ENCODE data around the gene ABR.

Gene ABR

DNA sequence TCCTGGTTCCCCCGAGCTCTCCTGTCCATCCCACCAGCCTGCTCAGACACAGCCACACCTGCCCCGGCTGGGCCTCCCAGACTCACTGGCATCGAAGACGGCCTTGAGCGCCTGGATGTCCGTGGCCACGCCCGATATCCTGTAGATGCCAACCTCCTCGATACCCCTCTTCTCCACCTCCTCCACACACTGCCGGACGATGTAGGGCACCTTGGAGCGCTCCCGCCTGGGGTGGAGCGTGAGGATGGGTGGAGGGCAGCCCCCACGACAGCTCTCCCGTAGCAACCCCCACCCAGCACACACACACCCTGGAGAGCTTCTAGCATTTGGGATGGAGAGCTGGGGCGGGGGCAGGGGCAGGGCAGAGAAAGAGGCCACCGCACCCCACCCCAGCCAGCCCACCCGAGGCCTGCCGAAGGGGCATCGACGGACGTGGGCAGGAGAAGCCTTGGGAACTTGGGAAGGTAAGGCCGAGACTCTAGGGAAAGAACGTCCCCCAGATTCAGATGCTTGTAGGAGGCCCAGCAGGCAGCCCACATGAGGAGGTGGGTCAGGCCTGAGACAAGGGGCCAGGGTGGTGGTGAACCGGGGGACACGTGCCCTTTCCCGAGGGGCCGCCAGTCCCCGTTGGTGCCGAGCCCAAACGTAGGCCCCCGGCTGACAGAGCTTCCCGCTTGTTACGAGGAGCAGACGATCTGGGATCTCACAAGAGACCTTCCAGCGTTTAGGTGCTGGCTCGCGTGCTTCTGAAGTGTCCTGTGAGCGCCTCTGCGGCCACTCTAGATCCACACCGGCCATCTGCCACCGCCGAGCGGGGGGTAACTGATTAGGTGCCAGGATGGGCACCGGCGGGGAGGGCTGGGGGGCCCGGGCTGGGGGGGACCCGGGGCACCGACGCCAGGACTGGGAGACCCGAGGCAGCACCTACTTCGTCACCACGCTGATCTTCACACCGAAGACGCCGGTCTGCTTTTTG lies 167.7 kb downstream of the ABR start:
- H3K4me1 Mint-ChIP-seq (ENCODE audit: low read depth), result no peaks in the 10 kb centered on the region
- peaks cover 98% of the 10 kb centered on the region for H3K36me3 Mint-ChIP-seq (ENCODE audit: low read depth)
- no peak overlapping the region for H3K4me3 Mint-ChIP-seq
- H3K27me3 Mint-ChIP-seq, result no peaks in the 10 kb centered on the region
- intact Hi-C loops (cut with micrococcal nuclease), result no loop called here
- H3K9me3 Mint-ChIP-seq, result no peaks in the 10 kb centered on the region
- no peak overlapping the region for H3K27ac Mint-ChIP-seq

DNA sequence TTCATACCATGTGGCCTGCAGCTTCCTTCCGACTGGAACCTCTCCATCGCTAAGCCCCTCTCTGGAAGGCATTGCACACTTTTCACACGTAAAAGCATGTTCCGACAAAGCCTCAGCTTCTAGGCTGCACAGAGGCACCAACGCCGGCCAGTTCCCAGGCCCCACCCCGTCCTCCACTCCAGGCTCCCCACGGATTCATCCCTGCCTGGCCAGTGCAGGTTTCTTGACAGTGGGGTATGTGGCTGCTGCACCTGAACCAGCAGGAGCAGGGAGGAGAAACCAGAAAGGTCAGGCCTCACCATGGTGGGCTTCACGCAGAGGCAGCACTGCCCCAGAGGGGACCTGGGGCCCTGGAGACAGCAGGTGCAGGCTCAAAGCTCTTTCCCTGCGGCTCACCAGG lies 168.6 kb downstream of the ABR start:
- H3K27me3 Mint-ChIP-seq, result no peaks in the 10 kb centered on the region
- H3K4me1 Mint-ChIP-seq (ENCODE audit: low read depth), result peaks cover 2% of the 10 kb centered on the region
- no peaks in the 10 kb centered on the region for H3K9me3 Mint-ChIP-seq
- no peak overlapping the region for H3K4me3 Mint-ChIP-seq
- intact Hi-C loops (cut with micrococcal nuclease), result no loop called here
- H3K27ac Mint-ChIP-seq, result no peak overlapping the region
- H3K36me3 Mint-ChIP-seq (ENCODE audit: low read depth), result peaks cover 96% of the 10 kb centered on the region

DNA sequence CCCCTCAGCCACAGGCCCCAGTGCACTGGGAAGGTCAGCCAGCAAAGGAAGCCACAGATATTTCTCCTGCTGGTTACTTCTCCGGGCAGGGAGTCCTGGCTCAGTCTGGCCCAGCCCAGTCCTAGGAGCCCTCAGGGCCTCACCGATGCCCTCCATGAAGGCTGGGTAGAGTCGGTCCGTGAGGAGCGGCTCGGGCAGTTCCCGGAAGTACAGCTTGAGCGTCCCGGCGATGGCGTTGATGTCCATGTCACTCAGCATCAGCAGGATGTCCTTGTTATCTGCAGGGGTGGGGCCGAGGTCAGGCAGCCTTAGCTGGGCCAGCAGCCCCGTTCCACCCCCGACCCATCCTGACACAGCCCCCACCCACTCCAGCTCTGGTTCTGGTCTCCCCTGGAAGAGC lies 169.2 kb downstream of the ABR start:
- Mint-ChIP-seq H3K27me3 (no peaks in the 10 kb centered on the region), H3K36me3 (ENCODE audit: low read depth) (peaks cover 96% of the 10 kb centered on the region), H3K4me1 (ENCODE audit: low read depth) (peaks cover 7% of the 10 kb centered on the region), H3K4me3 (no peak overlapping the region), H3K27ac (no peak overlapping the region), H3K9me3 (no peaks in the 10 kb centered on the region)
- intact Hi-C loops (cut with micrococcal nuclease), result no loop called here

DNA sequence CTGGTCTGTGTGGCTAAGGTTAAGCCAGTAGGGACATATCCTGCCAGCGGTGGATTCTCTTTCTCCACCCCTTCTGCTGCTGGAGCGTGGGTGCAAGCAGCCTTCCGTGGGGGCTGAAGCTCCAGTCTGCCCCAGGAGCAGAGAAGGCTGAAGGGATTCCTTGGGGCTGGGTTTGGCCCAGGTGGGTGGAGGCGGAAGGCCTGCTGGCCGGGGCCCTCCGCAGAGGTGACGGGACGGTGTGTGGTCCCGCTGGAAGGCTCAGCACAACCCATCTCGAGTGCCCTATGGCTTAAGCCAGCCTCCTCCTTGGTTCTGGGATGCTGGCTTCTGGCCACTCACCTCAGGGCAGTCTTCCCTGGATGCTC lies 169.7 kb downstream of the ABR start:
- intact Hi-C loops (cut with micrococcal nuclease), result no loop called here
- no peak overlapping the region for H3K27ac Mint-ChIP-seq
- no peaks in the 10 kb centered on the region for H3K9me3 Mint-ChIP-seq
- no peaks in the 10 kb centered on the region for H3K27me3 Mint-ChIP-seq
- H3K4me3 Mint-ChIP-seq, result no peak overlapping the region
- H3K4me1 Mint-ChIP-seq (ENCODE audit: low read depth), result peaks cover 13% of the 10 kb centered on the region
- H3K36me3 Mint-ChIP-seq (ENCODE audit: low read depth), result peaks cover 96% of the 10 kb centered on the region

DNA sequence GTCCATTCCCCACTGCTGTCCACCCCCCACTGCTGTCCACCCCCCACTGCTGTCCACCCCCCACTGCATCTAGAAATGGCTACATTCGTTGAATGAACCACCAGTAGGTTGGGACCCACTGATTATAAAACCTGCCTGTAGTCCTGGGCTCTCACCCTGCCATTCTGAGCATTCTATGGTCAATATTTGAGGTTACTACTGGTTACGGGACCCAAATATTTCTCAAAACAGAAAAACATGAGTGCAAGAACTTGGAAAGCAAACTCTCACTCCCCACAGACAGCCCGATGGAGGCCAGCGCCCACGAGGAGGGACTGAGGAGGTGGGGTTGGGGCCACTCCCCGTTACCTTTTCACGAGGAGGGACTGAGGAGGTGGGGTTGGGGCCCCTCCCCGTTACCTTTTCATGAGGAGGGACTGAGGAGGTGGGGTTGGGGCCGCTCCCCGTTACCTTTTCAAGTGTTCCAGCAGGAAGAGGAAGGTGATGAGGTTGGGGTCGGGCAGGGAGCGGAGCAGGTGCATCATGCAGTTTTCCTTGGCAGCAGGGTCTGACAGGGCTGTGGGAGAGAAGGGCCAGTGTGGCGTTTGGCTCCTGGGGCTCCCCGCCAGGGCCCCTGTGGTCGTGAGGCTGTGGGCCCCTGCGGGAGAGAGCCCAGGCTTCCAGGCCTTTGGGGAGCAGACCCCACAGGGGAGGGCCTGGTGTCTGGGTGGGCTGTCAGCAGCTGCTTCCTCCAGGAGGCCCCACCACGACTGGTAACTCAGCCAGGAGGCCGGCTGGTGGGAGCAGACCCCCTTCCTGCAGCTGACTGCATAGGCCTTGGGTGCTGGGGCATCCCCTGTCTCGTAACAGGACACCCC lies 170.3 kb downstream of the ABR start:
- Mint-ChIP-seq H3K27me3 (no peaks in the 10 kb centered on the region), H3K4me1 (ENCODE audit: low read depth) (peaks cover 17% of the 10 kb centered on the region), H3K4me3 (no peak overlapping the region), H3K36me3 (ENCODE audit: low read depth) (peaks cover 96% of the 10 kb centered on the region), H3K27ac (no peak overlapping the region), H3K9me3 (no peaks in the 10 kb centered on the region)
- intact Hi-C loops (cut with micrococcal nuclease), result no loop called here

DNA sequence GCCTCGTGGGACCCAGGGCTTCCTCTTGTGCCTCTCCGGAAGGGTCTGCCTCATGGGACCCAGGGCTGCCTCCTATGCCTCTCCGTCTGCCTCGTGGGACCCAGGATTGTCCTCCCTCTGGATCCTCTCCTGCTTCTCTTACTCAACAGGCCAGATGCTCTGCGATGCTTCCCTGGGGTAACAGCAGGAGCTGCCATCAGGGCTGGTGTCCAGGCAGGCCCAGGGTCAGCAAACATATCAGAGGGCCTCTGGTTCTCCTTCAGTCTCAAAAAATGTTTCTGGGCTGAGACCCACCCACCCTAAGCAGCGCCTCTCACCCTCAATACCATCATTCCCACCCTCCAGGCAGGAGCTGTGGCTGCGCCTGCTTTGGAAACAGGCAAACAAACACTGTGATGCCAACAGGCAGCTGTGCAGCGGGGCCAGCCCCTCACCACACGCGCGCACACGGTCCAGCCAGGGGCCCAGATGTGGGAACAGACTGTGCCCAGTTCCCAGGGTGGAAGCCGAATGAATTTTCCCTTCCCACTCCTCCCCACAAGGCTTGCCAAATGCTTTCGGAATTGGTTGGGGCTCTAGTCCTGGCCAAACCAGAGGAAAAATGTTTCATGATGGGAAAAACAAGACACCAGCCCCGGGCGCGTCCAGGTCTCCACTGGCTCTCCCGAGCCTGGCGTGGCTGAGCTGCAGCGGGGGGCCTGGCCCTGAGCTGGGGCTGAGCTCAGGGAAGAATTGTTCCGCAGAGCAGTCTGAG lies 171.6 kb downstream of the ABR start:
- no peak overlapping the region for H3K4me3 Mint-ChIP-seq
- H3K27ac Mint-ChIP-seq, result no peak overlapping the region
- peaks cover 98% of the 10 kb centered on the region for H3K36me3 Mint-ChIP-seq (ENCODE audit: low read depth)
- intact Hi-C loops (cut with micrococcal nuclease), result no loop called here
- H3K9me3 Mint-ChIP-seq, result no peaks in the 10 kb centered on the region
- H3K27me3 Mint-ChIP-seq, result no peaks in the 10 kb centered on the region
- H3K4me1 Mint-ChIP-seq (ENCODE audit: low read depth), result peaks cover 17% of the 10 kb centered on the region

DNA sequence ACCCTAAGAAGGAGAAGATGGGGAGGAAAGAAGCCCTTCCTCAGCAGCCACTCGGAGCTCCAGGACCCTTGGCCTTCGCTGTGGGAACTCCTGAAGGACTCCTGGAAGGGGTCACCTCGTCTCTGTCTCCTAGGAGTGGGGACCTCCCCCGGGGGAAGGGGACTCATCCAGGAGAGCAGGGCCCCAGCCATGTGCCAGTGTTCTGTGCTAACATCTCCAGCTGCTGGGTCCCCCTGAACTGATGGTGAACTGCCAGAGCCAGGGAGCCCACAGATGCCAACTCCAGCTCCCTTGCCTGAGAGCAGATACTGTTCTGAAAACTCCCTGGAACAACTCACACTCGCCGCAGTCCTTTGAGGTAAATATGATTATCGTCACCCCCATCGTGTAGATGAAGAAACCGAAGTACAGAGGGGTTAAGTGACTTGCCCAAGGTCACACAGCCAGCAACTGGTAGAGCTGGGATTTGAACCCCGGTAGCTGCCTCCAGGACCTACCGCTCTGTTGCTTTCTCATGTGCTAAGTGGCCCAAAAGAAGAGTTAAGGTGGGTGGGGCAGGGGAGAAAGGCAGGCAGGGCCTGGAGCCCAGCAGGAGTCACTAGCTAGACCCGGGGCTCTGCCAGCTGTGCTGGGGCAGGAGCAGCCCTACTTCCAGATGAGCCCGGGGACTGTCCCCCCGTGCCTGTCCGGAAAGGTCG lies 172.3 kb downstream of the ABR start:
- Mint-ChIP-seq H3K4me3 (no peak overlapping the region), H3K27ac (no peak overlapping the region), H3K36me3 (ENCODE audit: low read depth) (peaks cover 98% of the 10 kb centered on the region), H3K9me3 (no peaks in the 10 kb centered on the region), H3K4me1 (ENCODE audit: low read depth) (peaks cover 23% of the 10 kb centered on the region), H3K27me3 (no peaks in the 10 kb centered on the region)
- intact Hi-C loops (cut with micrococcal nuclease), result no loop called here

DNA sequence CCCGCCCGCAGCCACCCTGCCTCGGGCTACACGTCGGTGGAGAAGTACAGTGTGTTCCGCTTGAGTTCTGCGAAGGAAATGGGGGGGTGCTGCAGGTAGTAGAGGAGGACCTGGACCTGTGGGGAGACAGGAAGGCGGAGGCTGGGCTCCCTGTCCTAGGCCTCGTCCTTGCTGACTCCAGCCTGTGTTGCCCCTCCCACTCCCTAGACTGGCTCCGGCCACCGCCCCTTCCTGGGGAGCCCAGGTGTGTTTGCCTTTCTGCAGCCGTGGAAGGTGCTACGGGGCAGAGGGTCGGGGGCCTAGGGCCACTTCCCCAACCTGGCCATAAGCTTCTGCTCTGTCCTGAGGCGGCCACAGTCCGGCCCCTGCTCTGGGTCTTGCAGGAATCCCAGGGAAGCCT lies 173.7 kb downstream of the ABR start:
- Mint-ChIP-seq H3K27me3 (no peaks in the 10 kb centered on the region), H3K27ac (no peak overlapping the region), H3K4me1 (ENCODE audit: low read depth) (peaks cover 28% of the 10 kb centered on the region), H3K9me3 (no peaks in the 10 kb centered on the region), H3K4me3 (no peak overlapping the region), H3K36me3 (ENCODE audit: low read depth) (peaks cover 98% of the 10 kb centered on the region)
- intact Hi-C loops (cut with micrococcal nuclease), result no loop called here

DNA sequence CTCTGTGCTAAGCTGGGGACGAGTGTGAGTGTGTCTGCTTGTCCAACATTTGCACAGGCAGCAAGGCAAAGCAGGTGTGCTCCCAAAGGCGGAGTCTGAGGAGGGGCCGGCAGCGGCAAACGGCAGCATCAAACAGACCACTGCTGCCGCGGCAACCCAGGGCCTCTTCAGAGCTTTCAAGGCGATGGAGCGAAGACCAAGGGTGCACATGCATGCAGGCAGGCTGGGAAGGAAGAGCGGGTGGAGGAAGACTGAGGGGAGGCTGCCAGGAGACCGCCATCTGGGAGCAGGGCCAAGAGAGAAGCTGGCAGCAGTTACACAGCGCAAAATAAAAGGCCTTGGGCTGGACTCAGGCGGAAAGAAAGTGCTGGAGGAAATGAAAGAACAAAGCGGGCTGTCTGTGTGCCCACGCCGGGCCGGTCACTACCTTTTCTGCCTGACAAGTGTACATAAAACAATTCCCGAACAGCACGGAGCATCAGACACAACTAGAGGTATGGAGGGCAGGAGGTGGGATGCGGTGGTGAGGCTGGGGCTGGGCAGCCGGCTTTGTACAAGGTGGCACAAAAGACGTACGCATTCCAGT lies 174.3 kb downstream of the ABR start:
- Mint-ChIP-seq H3K27me3 (no peaks in the 10 kb centered on the region), H3K9me3 (no peaks in the 10 kb centered on the region), H3K4me1 (ENCODE audit: low read depth) (peaks cover 28% of the 10 kb centered on the region), H3K4me3 (no peak overlapping the region), H3K27ac (peak overlapping the region; percentile 30), H3K36me3 (ENCODE audit: low read depth) (peaks cover 98% of the 10 kb centered on the region)
- intact Hi-C loops (cut with micrococcal nuclease), result no loop called here

DNA sequence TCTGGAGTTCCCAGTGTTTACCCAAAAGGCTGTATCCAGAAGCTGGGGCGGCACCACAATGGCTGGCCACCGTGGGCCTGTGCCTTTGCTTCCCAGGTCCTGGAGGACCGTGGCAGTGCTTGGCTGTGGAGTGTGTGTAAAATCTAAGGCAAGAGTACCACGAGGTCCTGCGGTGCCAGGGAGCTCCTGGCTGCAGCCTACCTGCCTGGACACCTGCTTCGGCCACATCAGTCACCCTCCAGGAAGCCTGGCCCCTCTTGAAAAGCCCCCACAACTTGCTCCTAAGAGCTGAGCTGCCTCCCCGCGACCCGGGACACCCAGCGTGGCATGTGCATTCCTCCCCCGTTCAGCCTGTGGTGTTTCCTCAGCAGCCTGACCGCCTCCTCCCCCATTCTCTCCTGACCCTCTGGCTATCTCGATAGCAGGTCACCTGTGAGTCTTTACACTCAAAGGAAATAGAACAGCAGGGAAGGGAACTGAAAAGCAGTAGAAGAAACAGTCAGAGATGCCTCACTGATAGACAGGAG lies 174.9 kb downstream of the ABR start:
- intact Hi-C loops (cut with micrococcal nuclease), result no loop called here
- no peaks in the 10 kb centered on the region for H3K27me3 Mint-ChIP-seq
- peaks cover 28% of the 10 kb centered on the region for H3K4me1 Mint-ChIP-seq (ENCODE audit: low read depth)
- H3K27ac Mint-ChIP-seq, result peak overlapping the region; percentile 30
- H3K4me3 Mint-ChIP-seq, result no peak overlapping the region
- peaks cover 98% of the 10 kb centered on the region for H3K36me3 Mint-ChIP-seq (ENCODE audit: low read depth)
- H3K9me3 Mint-ChIP-seq, result no peaks in the 10 kb centered on the region

DNA sequence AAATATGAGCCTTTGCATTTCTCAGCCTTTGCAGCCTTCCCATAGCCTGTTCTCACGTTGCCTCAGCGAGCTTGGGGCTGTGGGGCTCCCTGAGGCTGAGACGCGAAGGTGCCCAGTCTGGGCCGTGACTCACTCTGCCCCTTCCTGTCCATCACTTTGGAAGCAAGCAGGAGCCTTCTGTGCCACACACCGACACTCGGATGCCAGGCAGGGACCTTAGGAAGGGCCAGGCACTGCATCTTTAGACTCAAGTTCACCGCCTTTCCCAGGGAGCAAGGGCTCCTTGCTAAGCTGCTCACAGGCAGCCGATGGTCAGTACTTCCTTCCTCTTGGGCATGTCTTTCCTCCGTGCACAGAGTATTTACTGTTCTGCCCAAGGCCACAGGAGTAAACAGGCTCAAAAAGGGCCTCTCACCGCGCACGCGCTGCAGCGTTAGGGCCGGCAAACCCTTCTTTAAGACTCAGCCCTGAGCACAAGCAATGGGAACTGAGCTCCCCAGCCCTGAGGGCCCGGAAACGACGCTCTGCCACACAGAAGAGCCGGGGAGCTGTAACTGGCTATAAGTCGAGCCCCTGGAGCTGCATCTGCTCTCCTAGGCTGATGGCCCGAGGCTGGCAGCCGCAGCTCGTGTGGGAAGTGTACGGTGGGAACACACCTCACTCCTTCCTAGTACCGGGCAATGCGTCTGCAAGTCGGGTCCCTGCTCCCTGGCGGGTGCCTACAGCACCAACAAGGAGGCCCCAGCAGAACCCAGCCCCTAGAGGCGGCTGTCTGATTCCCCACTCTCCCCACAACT lies 175.6 kb downstream of the ABR start:
- Mint-ChIP-seq H3K4me1 (ENCODE audit: low read depth) (peaks cover 32% of the 10 kb centered on the region), H3K27me3 (no peaks in the 10 kb centered on the region), H3K9me3 (no peaks in the 10 kb centered on the region), H3K36me3 (ENCODE audit: low read depth) (peaks cover 98% of the 10 kb centered on the region), H3K27ac (no peak overlapping the region), H3K4me3 (no peak overlapping the region)
- intact Hi-C loops (cut with micrococcal nuclease), result no loop called here

DNA sequence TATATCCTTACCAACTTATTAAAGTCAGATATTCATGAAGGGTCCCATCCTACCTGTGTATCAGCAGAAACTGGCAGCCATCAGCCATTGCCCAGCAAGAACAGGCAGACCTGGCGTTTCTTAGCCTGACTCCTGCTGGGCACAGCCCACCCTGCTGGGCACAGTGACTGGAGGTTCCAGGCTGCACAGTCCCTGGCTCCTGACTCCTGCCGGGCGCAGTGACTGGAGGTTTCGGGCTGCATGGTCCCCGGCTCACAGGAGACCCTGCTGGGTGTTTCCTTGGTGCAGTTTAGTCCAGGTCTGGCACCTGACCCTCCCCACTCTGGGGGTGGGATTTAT lies 176.2 kb downstream of the ABR start:
- Mint-ChIP-seq H3K4me1 (ENCODE audit: low read depth) (peaks cover 37% of the 10 kb centered on the region), H3K27ac (no peak overlapping the region), H3K36me3 (ENCODE audit: low read depth) (peaks cover 95% of the 10 kb centered on the region), H3K9me3 (no peaks in the 10 kb centered on the region), H3K27me3 (no peaks in the 10 kb centered on the region), H3K4me3 (no peak overlapping the region)
- intact Hi-C loops (cut with micrococcal nuclease), result no loop called here

All from dendritic cell treated with granulocyte-macrophage colony-stimulating factor and Interleukin-4, amounts not matched to agents 40 ng/mL and 50 ng/mL, for 4 days (primary cell).